ENCODE data around the gene SH2D4B.

SH2D4B gene

GRCh38 chr10:80686734-80687475 is 149.2 kb downstream of the SH2D4B start:
- DNase-seq (ENCODE audit: low spot score) = no peak

- no peak for DNase-seq (ENCODE audit: low spot score)
These were observed 149.7 kb downstream of the SH2D4B start for GRCh38 chr10:80687476-80687789.

- no peak for DNase-seq (ENCODE audit: low spot score)
These were observed 152.7 kb downstream of the SH2D4B start for GRCh38 chr10:80690434-80690833.

- DNase-seq (ENCODE audit: low spot score) = no peak
These were observed 153.7 kb downstream of the SH2D4B start for GRCh38 chr10:80691441-80691840.

- DNase-seq (ENCODE audit: low spot score) = no peak
These were observed 155.9 kb downstream of the SH2D4B start for GRCh38 chr10:80693565-80693964.

- no peak for DNase-seq (ENCODE audit: low spot score)
These were observed 157.2 kb downstream of the SH2D4B start for GRCh38 chr10:80694930-80695329.

Measured in SK-N-DZ (cell line).